ENCODE measurements around the gene FHIT. TPM values are rescaled to one million over a fixed set of nuclear protein-coding genes. Genes with fewer than 3 reads are reported as not detected.

The FHIT gene
- total and polyA plus RNA-seq, 7 donors, result 2.4 to 10.2 (median 6.1) TPM

DNA sequence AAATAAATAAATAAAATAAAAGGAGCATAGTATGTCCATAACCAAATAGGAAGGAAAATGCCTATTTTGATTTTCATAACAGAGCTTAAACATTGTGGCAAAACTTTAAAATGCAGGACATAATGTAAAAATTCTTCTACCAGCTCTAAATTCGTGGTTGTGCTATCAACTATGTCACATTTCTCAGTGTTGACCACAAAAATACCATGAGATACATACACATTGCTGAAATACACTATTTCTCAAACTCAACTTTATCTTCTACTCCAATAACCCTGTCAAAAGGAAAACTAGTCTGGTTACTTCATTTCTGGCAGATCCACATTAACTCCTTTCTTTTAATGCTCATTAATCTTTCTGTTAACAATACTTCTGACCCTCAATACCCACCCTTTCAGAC, 523.2 kb downstream of the FHIT start:
- no peak overlapping the region for H3K27ac ChIP-seq
- H3K4me1 ChIP-seq, result no peaks in the 10 kb centered on the region
- 48 to 78% methylated on average over 1 of the region's 1 CpG for WGBS, 2 donors
- intact Hi-C loops (cut with DNase I), result no loop called here
- H3K9me3 ChIP-seq, result no peaks in the 10 kb centered on the region
- DNase-seq, result no peak
- no peak overlapping the region for H3K4me3 ChIP-seq
- H3K36me3 ChIP-seq, result no peaks in the 10 kb centered on the region
- TF ChIP-seq POLR2A (IDR thresholded peaks at IDR 0.05) (no peak), POLR2AphosphoS5 (IDR thresholded peaks at IDR 0.05) (no peak), EP300 (IDR thresholded peaks at IDR 0.05) (no peak), CTCF (IDR thresholded peaks at IDR 0.05) (no peak)
- H3K27me3 ChIP-seq, result no peaks in the 10 kb centered on the region

GRCh38 chr3:60720736-60721135, 530.5 kb downstream of the FHIT start:
- no peak overlapping the region for H3K27ac ChIP-seq
- H3K27me3 ChIP-seq, result no peaks in the 10 kb centered on the region
- H3K4me3 ChIP-seq, result no peak overlapping the region
- no peak for TF ChIP-seq POLR2AphosphoS5 (IDR thresholded peaks at IDR 0.05)
- TF ChIP-seq POLR2A (IDR thresholded peaks at IDR 0.05), result no peak
- no peak for TF ChIP-seq CTCF (IDR thresholded peaks at IDR 0.05)
- no peak for TF ChIP-seq EP300 (IDR thresholded peaks at IDR 0.05)
- H3K36me3 ChIP-seq, result no peaks in the 10 kb centered on the region
- DNase-seq, result no peak
- H3K9me3 ChIP-seq, result no peaks in the 10 kb centered on the region
- H3K4me1 ChIP-seq, result no peaks in the 10 kb centered on the region
- 83 to 86% methylated on average over 2 of the region's 2 CpGs for WGBS, 2 donors
- intact Hi-C loops (cut with DNase I), result no loop called here

DNA sequence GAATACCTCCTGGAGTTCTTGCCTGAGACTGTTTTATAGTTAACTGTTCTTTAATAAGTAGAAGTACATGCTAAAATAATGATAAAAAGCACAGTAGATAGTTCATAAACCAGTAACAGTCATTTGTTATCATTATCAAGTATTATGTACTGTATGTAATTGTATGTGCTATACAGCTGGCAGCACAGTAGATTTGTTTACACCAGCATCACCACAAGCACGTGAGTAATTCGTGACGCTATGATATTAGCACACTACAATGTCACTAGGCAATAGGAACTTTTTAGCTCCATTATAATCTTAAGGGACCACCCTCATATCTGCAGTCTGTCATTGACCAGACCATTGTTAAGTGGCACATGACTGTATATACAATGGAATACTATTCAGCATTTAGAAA, 534.7 kb downstream of the FHIT start:
- H3K4me1 ChIP-seq, result no peaks in the 10 kb centered on the region
- H3K9me3 ChIP-seq, result no peaks in the 10 kb centered on the region
- no peak for TF ChIP-seq CTCF (IDR thresholded peaks at IDR 0.05)
- TF ChIP-seq POLR2AphosphoS5 (IDR thresholded peaks at IDR 0.05), result no peak
- no peak for TF ChIP-seq POLR2A (IDR thresholded peaks at IDR 0.05)
- TF ChIP-seq EP300 (IDR thresholded peaks at IDR 0.05), result no peak
- H3K4me3 ChIP-seq, result no peak overlapping the region
- H3K27me3 ChIP-seq, result no peaks in the 10 kb centered on the region
- no peaks in the 10 kb centered on the region for H3K36me3 ChIP-seq
- 81 to 88% methylated on average over 3 of the region's 3 CpGs for WGBS, 2 donors
- intact Hi-C loops (cut with DNase I), result no loop called here
- no peak for DNase-seq
- H3K27ac ChIP-seq, result no peak overlapping the region

DNA sequence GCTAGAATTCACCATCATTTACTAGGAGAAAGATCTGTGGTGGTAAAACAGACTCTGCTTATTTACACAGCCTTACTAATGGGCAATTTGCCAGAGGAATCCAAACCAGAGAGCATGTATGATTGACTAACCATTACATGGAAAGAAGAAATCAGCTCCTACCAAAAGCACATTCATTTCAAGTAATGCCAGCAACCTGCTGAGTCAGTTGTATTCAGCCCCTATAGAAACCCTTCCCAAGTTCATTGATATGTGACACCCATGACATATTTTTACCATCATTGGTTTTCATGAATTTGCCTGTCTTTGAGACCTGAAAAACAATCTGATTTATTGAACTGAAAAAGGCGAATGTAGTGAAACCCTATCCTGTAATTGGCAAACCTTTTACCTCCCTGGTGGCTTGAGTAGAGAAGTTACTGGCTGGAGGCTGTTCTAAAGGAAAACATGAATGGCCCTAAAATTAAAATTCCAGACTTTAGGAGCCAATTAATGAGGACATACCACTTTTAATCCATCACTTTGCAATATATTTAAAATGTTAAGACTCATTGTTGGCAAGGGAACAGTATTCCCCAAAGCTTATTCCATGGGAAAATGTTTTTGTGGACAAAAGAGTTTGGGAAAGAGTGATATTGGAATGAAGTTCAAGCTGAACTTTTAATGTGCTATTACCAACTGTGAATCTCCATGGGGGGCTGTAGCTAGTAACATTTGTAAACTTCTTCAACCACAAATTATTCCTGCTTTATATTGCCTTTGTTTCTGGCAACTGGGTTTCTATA, 542.9 kb downstream of the FHIT start:
- WGBS, 2 donors, result 89 to 92% methylated on average over 1 of the region's 1 CpG

More for the DNA sequence above, 542.9 kb downstream of the FHIT start:
- Histone ChIP-seq H3K27ac (no peak overlapping the region), H3K4me1 (no peaks in the 10 kb centered on the region), H3K36me3 (no peaks in the 10 kb centered on the region), H3K4me3 (no peak overlapping the region), H3K27me3 (no peaks in the 10 kb centered on the region), H3K9me3 (no peaks in the 10 kb centered on the region)
- TF ChIP-seq POLR2AphosphoS5 (IDR thresholded peaks at IDR 0.05), result no peak
- no peak for TF ChIP-seq CTCF (IDR thresholded peaks at IDR 0.05)
- TF ChIP-seq POLR2A (IDR thresholded peaks at IDR 0.05), result no peak
- no peak for TF ChIP-seq EP300 (IDR thresholded peaks at IDR 0.05)
- intact Hi-C loops (cut with DNase I), result no loop called here
- DNase-seq, result no peak
